ENCODE data around the gene RSAD2.

DNA sequence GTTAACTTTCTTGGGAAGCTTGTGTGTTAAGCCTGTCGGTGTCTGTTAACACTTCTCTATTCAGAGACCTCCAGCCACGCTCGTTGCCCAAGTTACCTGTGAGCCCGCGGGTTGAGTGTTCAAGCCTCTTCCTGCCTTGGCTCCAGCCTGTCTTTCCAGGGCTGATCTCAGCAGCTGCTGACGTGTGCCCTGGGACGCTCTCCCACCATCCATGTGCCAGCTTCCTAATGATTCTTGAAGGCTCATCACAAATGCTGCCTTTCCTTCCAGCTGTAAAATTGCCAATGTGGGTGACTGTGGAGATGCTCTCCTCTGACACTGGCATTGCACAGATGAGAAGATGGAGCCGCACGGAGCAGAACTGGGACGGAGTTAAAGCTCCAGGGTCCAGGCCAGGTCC, 45.7 kb downstream of the RSAD2 start:
- TF ChIP-seq, protein P1, sequence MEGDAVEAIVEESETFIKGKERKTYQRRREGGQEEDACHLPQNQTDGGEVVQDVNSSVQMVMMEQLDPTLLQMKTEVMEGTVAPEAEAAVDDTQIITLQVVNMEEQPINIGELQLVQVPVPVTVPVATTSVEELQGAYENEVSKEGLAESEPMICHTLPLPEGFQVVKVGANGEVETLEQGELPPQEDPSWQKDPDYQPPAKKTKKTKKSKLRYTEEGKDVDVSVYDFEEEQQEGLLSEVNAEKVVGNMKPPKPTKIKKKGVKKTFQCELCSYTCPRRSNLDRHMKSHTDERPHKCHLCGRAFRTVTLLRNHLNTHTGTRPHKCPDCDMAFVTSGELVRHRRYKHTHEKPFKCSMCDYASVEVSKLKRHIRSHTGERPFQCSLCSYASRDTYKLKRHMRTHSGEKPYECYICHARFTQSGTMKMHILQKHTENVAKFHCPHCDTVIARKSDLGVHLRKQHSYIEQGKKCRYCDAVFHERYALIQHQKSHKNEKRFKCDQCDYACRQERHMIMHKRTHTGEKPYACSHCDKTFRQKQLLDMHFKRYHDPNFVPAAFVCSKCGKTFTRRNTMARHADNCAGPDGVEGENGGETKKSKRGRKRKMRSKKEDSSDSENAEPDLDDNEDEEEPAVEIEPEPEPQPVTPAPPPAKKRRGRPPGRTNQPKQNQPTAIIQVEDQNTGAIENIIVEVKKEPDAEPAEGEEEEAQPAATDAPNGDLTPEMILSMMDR (IDR thresholded peaks at IDR 0.05; ENCODE audit: poor library complexity, severe bottlenecking) = no peak
- TF ChIP-seq EZH2 (IDR thresholded peaks at IDR 0.05; ENCODE audit: borderline replicate concordance, insufficient read depth, low read length, poor library complexity, severe bottlenecking) (no peak), POLR2AphosphoS5 (IDR thresholded peaks at IDR 0.05) (no peak)
- TF ChIP-seq, protein P2, sequence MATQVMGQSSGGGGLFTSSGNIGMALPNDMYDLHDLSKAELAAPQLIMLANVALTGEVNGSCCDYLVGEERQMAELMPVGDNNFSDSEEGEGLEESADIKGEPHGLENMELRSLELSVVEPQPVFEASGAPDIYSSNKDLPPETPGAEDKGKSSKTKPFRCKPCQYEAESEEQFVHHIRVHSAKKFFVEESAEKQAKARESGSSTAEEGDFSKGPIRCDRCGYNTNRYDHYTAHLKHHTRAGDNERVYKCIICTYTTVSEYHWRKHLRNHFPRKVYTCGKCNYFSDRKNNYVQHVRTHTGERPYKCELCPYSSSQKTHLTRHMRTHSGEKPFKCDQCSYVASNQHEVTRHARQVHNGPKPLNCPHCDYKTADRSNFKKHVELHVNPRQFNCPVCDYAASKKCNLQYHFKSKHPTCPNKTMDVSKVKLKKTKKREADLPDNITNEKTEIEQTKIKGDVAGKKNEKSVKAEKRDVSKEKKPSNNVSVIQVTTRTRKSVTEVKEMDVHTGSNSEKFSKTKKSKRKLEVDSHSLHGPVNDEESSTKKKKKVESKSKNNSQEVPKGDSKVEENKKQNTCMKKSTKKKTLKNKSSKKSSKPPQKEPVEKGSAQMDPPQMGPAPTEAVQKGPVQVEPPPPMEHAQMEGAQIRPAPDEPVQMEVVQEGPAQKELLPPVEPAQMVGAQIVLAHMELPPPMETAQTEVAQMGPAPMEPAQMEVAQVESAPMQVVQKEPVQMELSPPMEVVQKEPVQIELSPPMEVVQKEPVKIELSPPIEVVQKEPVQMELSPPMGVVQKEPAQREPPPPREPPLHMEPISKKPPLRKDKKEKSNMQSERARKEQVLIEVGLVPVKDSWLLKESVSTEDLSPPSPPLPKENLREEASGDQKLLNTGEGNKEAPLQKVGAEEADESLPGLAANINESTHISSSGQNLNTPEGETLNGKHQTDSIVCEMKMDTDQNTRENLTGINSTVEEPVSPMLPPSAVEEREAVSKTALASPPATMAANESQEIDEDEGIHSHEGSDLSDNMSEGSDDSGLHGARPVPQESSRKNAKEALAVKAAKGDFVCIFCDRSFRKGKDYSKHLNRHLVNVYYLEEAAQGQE (IDR thresholded peaks at IDR 0.05; ENCODE audit: borderline replicate concordance) = no peak

All from neural cell (in vitro differentiated cells).